Measurements from ENCODE around the gene NMNAT3.

NMNAT3 gene

GRCh38 chr3:139547666-139548065 is 130.1 kb downstream of the NMNAT3 start:
- DNase-seq = no peak
- Histone ChIP-seq H3K36me3 (ENCODE audit: control insufficient read depth in 4 of 4, insufficient read depth in 4 of 4, low read length in 3 of 4) (no peaks in the 10 kb centered on the region), H3K27ac (ENCODE audit: insufficient read depth in 1 of 2, low read depth in 1 of 2, low read length in 2 of 2, poor library complexity in 1 of 2, severe bottlenecking in 2 of 2) (no peak overlapping the region), H3K27me3 (replicated peaks in 2 of 5; ENCODE audit: control insufficient read depth in 4 of 5, insufficient read depth in 5 of 5, low read length in 4 of 5) (peaks cover 0 to 1% (median 0%) of the 10 kb centered on the region in 5 experiments), H3K4me1 (ENCODE audit: control extremely low read depth in 1 of 4, control insufficient read depth in 4 of 4, insufficient read depth in 4 of 4, low read length in 3 of 4) (no peaks in the 10 kb centered on the region), H3K9me3 (ENCODE audit: control extremely low read depth in 1 of 5, control insufficient read depth in 4 of 5, insufficient read depth in 2 of 5, low read depth in 1 of 5, low read length in 4 of 5) (no peaks in the 10 kb centered on the region), H3K4me3 (ENCODE audit: control insufficient read depth in 1 of 7, extremely low read depth in 1 of 7, insufficient read depth in 4 of 7, low read depth in 2 of 7, low read length in 6 of 7) (no peak overlapping the region)
- ChIA-PET POLR2A (no interaction called here), CTCF (interaction anchor here (1.1 kb wide), 1 partner anchor 14 kb away, joined by 3 read pairs; no protein-coding TSS in a partner anchor)

GRCh38 chr3:139546772-139547171 is 131.0 kb downstream of the NMNAT3 start:
- POLR2A ChIA-PET = no interaction called here
- H3K27me3 ChIP-seq (replicated peaks in 2 of 5; ENCODE audit: control insufficient read depth in 4 of 5, insufficient read depth in 5 of 5, low read length in 4 of 5) = peaks cover 0 to 7% (median 1%) of the 10 kb centered on the region in 5 experiments
- H3K9me3 ChIP-seq (ENCODE audit: control extremely low read depth in 1 of 5, control insufficient read depth in 4 of 5, insufficient read depth in 2 of 5, low read depth in 1 of 5, low read length in 4 of 5) = no peaks in the 10 kb centered on the region
- no peak for DNase-seq
- no peaks in the 10 kb centered on the region for H3K4me1 ChIP-seq (ENCODE audit: control extremely low read depth in 1 of 4, control insufficient read depth in 4 of 4, insufficient read depth in 4 of 4, low read length in 3 of 4)
- H3K27ac ChIP-seq (ENCODE audit: insufficient read depth in 1 of 2, low read depth in 1 of 2, low read length in 2 of 2, poor library complexity in 1 of 2, severe bottlenecking in 2 of 2) = no peak overlapping the region
- no peaks in the 10 kb centered on the region for H3K36me3 ChIP-seq (ENCODE audit: control insufficient read depth in 4 of 4, insufficient read depth in 4 of 4, low read length in 3 of 4)
- H3K4me3 ChIP-seq (ENCODE audit: control insufficient read depth in 1 of 7, extremely low read depth in 1 of 7, insufficient read depth in 4 of 7, low read depth in 2 of 7, low read length in 6 of 7) = no peak overlapping the region
- CTCF ChIA-PET = no interaction called here
- WGBS (ENCODE audit: insufficient coverage) = 60% methylated on average over 1 of the region's 3 CpGs

GRCh38 chr3:139541532-139542288 is 136.1 kb downstream of the NMNAT3 start:
- H3K27me3 ChIP-seq (replicated peaks in 2 of 5; ENCODE audit: control insufficient read depth in 4 of 5, insufficient read depth in 5 of 5, low read length in 4 of 5) = peaks cover 5 to 53% (median 14%) of the 10 kb centered on the region in 5 experiments
- CTCF ChIA-PET = no interaction called here
- H3K36me3 ChIP-seq (ENCODE audit: control insufficient read depth in 4 of 4, insufficient read depth in 4 of 4, low read length in 3 of 4) = no peaks in the 10 kb centered on the region
- H3K4me3 ChIP-seq (ENCODE audit: control insufficient read depth in 1 of 7, extremely low read depth in 1 of 7, insufficient read depth in 4 of 7, low read depth in 2 of 7, low read length in 6 of 7) = no peak overlapping the region
- H3K4me1 ChIP-seq (ENCODE audit: control extremely low read depth in 1 of 4, control insufficient read depth in 4 of 4, insufficient read depth in 4 of 4, low read length in 3 of 4) = peaks cover 0 to 11% (median 10%) of the 10 kb centered on the region in 4 experiments
- no peaks in the 10 kb centered on the region for H3K9me3 ChIP-seq (ENCODE audit: control extremely low read depth in 1 of 5, control insufficient read depth in 4 of 5, insufficient read depth in 2 of 5, low read depth in 1 of 5, low read length in 4 of 5)
- H3K27ac ChIP-seq (ENCODE audit: insufficient read depth in 1 of 2, low read depth in 1 of 2, low read length in 2 of 2, poor library complexity in 1 of 2, severe bottlenecking in 2 of 2) = no peak overlapping the region
- POLR2A ChIA-PET = interaction anchor here (0.7 kb wide), 1 partner anchor 950 kb away, joined by 3 read pairs; no protein-coding TSS in a partner anchor
- no peak for DNase-seq
- WGBS (ENCODE audit: insufficient coverage) = 97% methylated on average over 5 of the region's 5 CpGs

GRCh38 chr3:139540651-139541531 is 136.9 kb downstream of the NMNAT3 start:
- 73% methylated on average over 5 of the region's 6 CpGs for WGBS (ENCODE audit: insufficient coverage)
- H3K27ac ChIP-seq (ENCODE audit: insufficient read depth in 1 of 2, low read depth in 1 of 2, low read length in 2 of 2, poor library complexity in 1 of 2, severe bottlenecking in 2 of 2) = no peak overlapping the region
- H3K36me3 ChIP-seq (ENCODE audit: control insufficient read depth in 4 of 4, insufficient read depth in 4 of 4, low read length in 3 of 4) = no peaks in the 10 kb centered on the region
- peaks cover 0 to 11% (median 10%) of the 10 kb centered on the region in 4 experiments for H3K4me1 ChIP-seq (ENCODE audit: control extremely low read depth in 1 of 4, control insufficient read depth in 4 of 4, insufficient read depth in 4 of 4, low read length in 3 of 4)
- no peak overlapping the region for H3K4me3 ChIP-seq (ENCODE audit: control insufficient read depth in 1 of 7, extremely low read depth in 1 of 7, insufficient read depth in 4 of 7, low read depth in 2 of 7, low read length in 6 of 7)
- CTCF ChIA-PET = no interaction called here
- peaks cover 5 to 61% (median 14%) of the 10 kb centered on the region in 5 experiments for H3K27me3 ChIP-seq (replicated peaks in 2 of 5; ENCODE audit: control insufficient read depth in 4 of 5, insufficient read depth in 5 of 5, low read length in 4 of 5)
- DNase-seq = peak in 2 of 3 donors; percentile 23 to 47
- POLR2A ChIA-PET = no interaction called here
- no peaks in the 10 kb centered on the region for H3K9me3 ChIP-seq (ENCODE audit: control extremely low read depth in 1 of 5, control insufficient read depth in 4 of 5, insufficient read depth in 2 of 5, low read depth in 1 of 5, low read length in 4 of 5)

GRCh38 chr3:139538733-139539132 is 139.0 kb downstream of the NMNAT3 start:
- Histone ChIP-seq H3K36me3 (ENCODE audit: control insufficient read depth in 4 of 4, insufficient read depth in 4 of 4, low read length in 3 of 4) (no peaks in the 10 kb centered on the region), H3K4me3 (ENCODE audit: control insufficient read depth in 1 of 7, extremely low read depth in 1 of 7, insufficient read depth in 4 of 7, low read depth in 2 of 7, low read length in 6 of 7) (peak overlapping the region in 4 of 7 experiments; percentile 34 to 69 (median 66)), H3K9me3 (ENCODE audit: control extremely low read depth in 1 of 5, control insufficient read depth in 4 of 5, insufficient read depth in 2 of 5, low read depth in 1 of 5, low read length in 4 of 5) (no peaks in the 10 kb centered on the region), H3K27me3 (replicated peaks in 2 of 5; ENCODE audit: control insufficient read depth in 4 of 5, insufficient read depth in 5 of 5, low read length in 4 of 5) (peaks cover 5 to 61% (median 14%) of the 10 kb centered on the region in 5 experiments), H3K27ac (ENCODE audit: insufficient read depth in 1 of 2, low read depth in 1 of 2, low read length in 2 of 2, poor library complexity in 1 of 2, severe bottlenecking in 2 of 2) (no peak overlapping the region), H3K4me1 (ENCODE audit: control extremely low read depth in 1 of 4, control insufficient read depth in 4 of 4, insufficient read depth in 4 of 4, low read length in 3 of 4) (peaks cover 0 to 11% (median 10%) of the 10 kb centered on the region in 4 experiments)
- peak in 2 of 3 donors; percentile 11 to 21 for DNase-seq
- ChIA-PET CTCF (no interaction called here), POLR2A (no interaction called here)
- WGBS (ENCODE audit: insufficient coverage) = 32% methylated on average over 17 of the region's 21 CpGs

GRCh38 chr3:139537795-139538621 is 139.8 kb downstream of the NMNAT3 start:
- Histone ChIP-seq H3K36me3 (ENCODE audit: control insufficient read depth in 4 of 4, insufficient read depth in 4 of 4, low read length in 3 of 4) (no peaks in the 10 kb centered on the region), H3K4me1 (ENCODE audit: control extremely low read depth in 1 of 4, control insufficient read depth in 4 of 4, insufficient read depth in 4 of 4, low read length in 3 of 4) (peaks cover 0 to 11% (median 10%) of the 10 kb centered on the region in 4 experiments), H3K27ac (ENCODE audit: insufficient read depth in 1 of 2, low read depth in 1 of 2, low read length in 2 of 2, poor library complexity in 1 of 2, severe bottlenecking in 2 of 2) (no peak overlapping the region), H3K9me3 (ENCODE audit: control extremely low read depth in 1 of 5, control insufficient read depth in 4 of 5, insufficient read depth in 2 of 5, low read depth in 1 of 5, low read length in 4 of 5) (no peaks in the 10 kb centered on the region), H3K4me3 (ENCODE audit: control insufficient read depth in 1 of 7, extremely low read depth in 1 of 7, insufficient read depth in 4 of 7, low read depth in 2 of 7, low read length in 6 of 7) (no peak overlapping the region), H3K27me3 (replicated peaks in 2 of 5; ENCODE audit: control insufficient read depth in 4 of 5, insufficient read depth in 5 of 5, low read length in 4 of 5) (peaks cover 5 to 61% (median 14%) of the 10 kb centered on the region in 5 experiments)
- CTCF ChIA-PET = no interaction called here
- peak in 1 of 3 donors; percentile 2 for DNase-seq
- POLR2A ChIA-PET = no interaction called here
- WGBS (ENCODE audit: insufficient coverage) = 100% methylated on average over 2 of the region's 5 CpGs

Measured in common myeloid progenitor, CD34-positive (primary cell).